CD4-positive, alpha-beta T cell treated with Interleukin-4 for 4 hours (primary cell): Measurements from ENCODE around the gene ANKRD44.
"Not testable (repeated sequence)": the region's sequence is repeated elsewhere in the genome, so short reads cannot be mapped to it uniquely, and the experiment has no call there.

Source experiments
- DNase-seq: peaks from one replicate; pipeline ENCODE4 v3.0.0-alpha.2; 2020

The ANKRD44 gene

GRCh38 chr2:197310271-197310985 is at the start of gene ANKRD44:
ANKRD44 (minus strand) TSS chr2:197310780; CDS start chr2:197310604, 176 bp downstream.
- DNase-seq, result peak; percentile 90

- DNase-seq, result no peak
These were observed 49.3 kb upstream of the ANKRD44 start for GRCh38 chr2:197359859-197360258.

GRCh38 chr2:197358931-197359330 is 48.4 kb upstream of the ANKRD44 start:
- DNase-seq, result peak; percentile 27

DNA sequence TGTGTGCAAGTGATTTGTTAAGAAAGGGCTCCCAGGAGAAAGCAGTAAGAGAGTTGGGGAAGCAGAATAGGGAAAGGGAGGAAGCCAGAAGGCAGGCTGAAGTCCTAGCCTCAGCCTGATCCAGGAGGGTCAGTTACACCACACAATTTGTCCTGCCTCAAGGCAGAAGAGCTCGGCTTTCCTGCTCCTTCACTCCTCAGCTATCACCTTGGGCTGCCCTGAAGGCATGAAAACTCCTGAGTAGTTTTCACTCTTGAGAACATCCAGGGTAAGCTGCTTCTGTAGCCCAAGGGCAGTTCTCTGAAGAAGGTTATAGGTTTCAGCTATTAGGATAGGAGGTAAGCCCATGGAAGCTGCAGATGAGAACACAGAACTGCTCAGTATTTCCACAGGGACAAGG is 47.4 kb upstream of the ANKRD44 start:
- no peak for DNase-seq

DNA sequence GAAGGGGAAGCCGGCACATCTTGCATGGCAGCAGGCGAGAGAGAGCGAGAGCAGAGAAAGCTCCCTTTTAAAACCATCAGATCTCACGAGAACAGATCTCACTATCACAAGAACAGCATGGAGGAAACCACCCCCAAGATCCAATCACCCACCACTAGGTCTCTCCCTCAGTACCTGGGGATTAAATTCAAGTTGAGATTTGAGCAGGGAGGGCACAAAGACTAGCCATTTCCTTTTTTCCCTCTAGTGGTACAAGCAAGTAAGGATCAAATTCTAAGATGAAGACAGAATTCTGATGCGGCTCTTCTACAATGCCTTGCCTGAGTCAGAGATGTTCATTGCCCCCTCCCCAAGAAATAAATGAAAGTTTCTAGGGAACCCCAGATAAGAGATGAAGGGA is 45.6 kb upstream of the ANKRD44 start:
- no peak for DNase-seq

DNA sequence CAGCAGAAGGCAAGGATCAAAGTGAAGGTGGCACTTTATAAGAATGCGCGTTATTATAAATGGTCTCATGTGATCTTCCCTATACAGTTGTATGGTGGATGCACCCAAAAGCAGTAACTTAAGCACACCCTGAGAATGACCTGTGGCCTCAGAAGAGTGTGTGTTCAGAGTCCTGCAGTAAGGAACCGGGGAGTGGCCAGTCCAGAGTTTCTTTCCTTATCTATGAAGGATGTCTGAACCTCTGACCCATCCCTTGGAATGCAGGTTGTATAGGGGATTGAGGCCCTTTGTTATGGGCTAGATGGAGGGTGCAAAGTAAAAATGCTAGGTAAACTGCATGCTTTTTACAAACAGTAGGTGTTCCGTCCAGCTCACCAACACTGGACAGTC is 43.6 kb upstream of the ANKRD44 start:
- no peak for DNase-seq

DNA sequence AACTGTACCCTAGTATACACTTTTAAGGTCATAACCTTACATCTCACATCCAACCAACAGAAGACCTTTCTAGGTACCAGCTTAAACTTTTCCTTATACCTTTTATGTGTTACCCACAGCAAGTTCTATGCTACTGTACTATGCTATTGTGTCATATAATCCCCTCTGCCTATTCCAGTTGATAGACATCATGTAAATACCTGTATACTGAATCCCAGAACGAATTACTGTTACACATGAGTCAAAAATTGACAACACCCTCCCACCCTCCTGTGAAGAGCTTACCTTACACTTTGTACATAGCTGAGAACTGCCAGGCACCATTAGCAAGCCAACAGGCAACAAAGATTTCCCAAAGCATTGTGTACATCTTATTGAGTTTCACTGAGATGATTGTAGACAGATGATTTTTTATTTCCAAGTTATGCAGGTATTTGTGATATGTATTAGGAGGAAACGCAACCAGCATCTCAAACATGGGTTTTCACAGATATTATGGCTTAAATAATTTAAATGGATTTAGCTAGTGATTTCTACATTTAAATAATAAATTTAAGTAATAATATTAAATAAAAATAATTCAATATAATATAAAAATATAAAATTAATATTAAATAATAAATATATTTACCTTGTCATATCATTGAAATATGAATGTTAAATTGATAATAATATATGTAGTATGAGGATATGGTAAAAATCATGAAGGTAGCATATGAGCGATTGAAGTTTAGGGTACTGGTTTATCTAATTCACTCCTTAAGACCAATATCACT is 43.0 kb upstream of the ANKRD44 start:
- no peak for DNase-seq

DNA sequence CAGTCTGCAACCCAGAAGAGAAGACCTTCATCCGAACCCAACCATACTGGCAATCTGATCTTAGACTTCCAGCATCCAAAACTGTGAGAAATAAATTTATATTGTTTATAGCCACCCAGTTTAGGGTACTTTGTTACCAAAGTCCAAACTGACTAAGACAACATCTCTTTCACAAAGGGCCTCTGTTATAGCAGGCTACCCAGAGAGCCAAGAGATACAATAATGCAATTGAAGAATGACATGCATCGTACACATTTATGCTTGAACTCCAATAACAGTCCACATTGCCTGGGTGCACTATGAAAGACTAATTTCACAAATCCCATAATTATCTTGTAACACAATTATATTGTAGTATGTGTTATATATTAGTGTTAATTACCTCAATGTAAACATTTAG is 39.1 kb upstream of the ANKRD44 start:
- DNase-seq, result no peak

- DNase-seq, result no peak
These were observed 38.3 kb upstream of the ANKRD44 start for GRCh38 chr2:197348721-197349360.

DNA sequence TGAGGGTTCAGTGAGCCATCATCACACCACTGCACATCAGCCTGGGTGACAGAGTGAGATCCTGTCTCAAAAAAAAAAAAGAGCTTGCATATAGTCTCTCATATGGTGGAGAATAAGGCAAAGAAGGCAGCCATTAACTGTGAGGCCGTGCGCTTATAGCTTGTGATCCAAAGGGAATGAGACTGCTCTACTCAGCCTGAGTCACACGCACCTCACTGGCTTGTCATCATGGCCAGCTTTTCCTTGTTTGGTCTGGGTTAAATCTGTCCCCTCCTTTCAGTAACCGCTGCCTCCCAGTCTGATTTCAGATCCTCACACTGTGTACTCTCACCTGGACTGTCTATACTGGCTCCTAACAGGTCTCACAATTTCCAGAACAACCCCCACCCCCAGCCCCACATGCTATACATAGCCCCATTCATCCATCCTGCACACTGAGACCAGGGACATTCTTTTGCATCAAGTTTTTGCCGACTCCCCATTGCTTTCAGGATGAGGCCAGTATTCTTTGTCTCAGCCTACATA is 35.3 kb upstream of the ANKRD44 start:
- no peak for DNase-seq

- DNase-seq, result not testable (repeated sequence)
These were observed 33.4 kb upstream of the ANKRD44 start for GRCh38 chr2:197343968-197344367.

DNA sequence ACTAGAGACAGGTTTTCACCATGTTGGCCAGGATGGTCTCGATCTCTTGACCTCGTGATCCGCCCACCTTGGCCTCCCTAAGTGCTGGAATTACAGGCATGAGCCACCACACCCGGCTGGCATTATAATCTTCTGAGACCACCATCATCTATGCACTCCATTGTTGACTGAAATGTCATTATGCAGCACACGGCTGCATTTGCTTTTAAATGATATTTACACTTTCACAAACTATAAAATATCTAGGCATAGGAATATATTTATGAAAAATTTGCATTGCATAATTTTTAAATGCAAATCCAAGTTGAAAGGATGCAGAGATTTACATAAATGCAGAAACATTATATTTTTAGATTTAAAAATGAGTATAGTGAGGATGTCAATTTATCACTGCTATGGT is 30.0 kb upstream of the ANKRD44 start:
- no peak for DNase-seq

GRCh38 chr2:197339496-197340220 is 29.1 kb upstream of the ANKRD44 start:
- no peak for DNase-seq

DNA sequence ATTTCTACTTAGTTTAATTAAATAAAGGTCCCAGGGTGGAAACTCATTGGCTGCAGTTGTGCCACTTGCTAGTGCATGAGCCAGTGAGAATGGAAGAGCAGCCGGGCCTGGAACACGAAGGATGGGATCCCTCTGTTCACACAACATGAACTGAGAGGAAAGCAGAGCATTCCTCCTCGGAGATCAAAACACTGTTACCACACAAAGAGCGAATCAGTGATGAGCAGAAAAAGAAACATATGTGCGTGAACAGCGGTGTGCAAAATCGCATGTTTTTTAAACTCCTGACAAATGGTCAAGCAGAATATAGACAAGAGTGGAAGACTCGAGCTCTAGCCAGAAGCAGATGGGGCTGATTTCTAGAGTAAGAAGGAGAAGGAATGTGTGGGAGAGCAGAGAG is 28.4 kb upstream of the ANKRD44 start:
- no peak for DNase-seq

DNA sequence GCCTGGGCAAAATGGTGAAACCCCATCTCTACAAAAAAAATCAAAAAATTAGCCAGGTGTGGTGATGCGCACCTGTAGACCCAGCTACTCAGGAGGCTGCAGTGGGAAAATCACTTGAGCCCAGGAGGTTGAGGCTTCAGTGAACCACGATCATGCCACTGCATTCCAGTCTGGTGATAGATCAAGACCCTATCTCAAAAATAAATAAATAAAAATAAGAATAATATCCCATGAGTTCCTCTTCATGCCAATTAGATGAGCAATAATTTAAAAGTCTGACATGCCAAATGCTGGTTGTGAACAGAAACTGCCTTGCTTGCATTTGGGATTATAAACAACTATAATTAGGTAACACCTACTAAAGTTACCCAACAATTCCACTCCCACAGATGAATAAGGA is 22.1 kb upstream of the ANKRD44 start:
- DNase-seq, result no peak

DNA sequence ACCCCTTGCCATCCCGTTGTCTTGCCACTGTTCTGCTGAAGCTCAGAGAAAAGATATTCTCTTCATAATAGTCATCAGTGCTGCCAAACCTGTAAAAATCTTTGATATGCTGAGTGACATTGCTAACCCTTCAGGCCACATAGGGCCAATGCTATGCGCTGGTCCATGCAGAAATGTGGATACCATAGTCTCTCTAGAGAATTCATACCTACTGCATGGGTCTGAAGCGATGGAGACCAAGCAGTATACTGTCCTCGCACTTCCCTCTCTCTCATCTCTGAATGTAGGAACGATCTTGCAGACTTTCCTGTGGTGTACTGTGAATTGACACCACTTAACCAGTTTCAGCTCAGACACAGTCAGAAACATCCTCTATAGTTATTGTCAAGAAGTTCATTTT is 17.9 kb upstream of the ANKRD44 start:
- DNase-seq, result peak; percentile 14

GRCh38 chr2:197327472-197328098 is 17.0 kb upstream of the ANKRD44 start:
- DNase-seq, result peak; percentile 81

DNA sequence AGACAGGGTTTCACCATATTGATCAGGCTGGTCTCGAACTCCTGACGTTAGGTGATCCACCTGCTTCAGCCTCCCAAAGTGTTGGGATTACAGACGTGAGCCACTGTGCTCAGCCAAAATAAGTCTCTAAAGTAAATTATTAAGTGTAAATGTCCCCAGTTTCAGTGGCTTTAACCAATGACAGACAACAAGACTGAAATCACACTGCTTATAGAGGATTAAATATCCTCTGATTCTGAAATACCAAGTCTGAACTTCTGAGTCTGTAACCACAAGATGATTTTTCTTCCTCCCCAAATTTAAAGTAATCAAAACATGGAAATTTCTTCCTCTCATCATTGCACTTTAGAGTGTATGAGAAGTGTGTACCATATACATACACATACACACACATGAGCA is 16.5 kb upstream of the ANKRD44 start:
- DNase-seq, result no peak

GRCh38 chr2:197324801-197325200 is 14.2 kb upstream of the ANKRD44 start:
- DNase-seq, result no peak

GRCh38 chr2:197322724-197323720 is 12.4 kb upstream of the ANKRD44 start:
- peak; percentile 53 for DNase-seq

DNA sequence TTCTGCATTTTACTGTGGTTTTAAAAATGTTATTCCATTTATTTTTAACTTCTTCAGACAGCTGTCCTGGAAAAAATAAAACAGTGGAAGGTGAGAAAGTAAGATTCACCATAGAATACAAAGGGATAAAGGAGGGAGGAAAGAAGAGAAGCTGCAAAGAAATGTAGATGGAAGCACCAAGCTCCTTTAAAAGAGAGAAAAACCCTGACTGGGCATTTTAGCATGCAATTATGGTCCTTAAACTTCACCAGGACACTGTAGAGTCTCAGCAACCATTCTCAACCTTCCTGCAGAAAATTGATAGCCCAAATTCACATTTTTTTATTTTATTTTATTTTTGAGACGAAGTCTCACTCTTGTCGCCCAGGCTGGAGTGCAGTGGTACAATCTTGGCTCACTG is 11.6 kb upstream of the ANKRD44 start:
- DNase-seq, result no peak
